Body of pancreas (tissue), 4 donors: Measurements from ENCODE around the gene KLHL13. TPM values are rescaled to one million over a fixed set of nuclear protein-coding genes. Genes with fewer than 3 reads are reported as not detected.

ENCODE experiments used
- ATAC-seq: fragments of 150-250 bp; one replicate; pipeline ENCODE4 v1.9.1; 2016
- DNase-seq, 4 donors: peaks; one replicate each; pipeline ENCODE4 v3.0.0-alpha.2; 2019
- H3K27ac ChIP-seq, 4 donors: fragments of 200-600 bp; sonication (generic); 1 replicate in 3 of 4; 2 replicates in 1 of 4; pipeline versions ENCODE4 v1.5.1 to v1.6.1; 2016 to 2019; ENCODE audit warnings: mild to moderate bottlenecking in 1 of 4, mixed read lengths in 1 of 4, moderate library complexity in 1 of 4
- H3K27me3 ChIP-seq, 2 donors: fragments of 200-600 bp; sonication (generic); one replicate each; pipeline ENCODE4 v1.6.0; 2016; ENCODE audit warnings: mild to moderate bottlenecking in 1 of 2
- H3K36me3 ChIP-seq, 2 donors: fragments of 200-600 bp; sonication (generic); replicated peaks in 1 of 2; 2 replicates each; pipeline ENCODE4 v1.5.1; 2016; ENCODE audit warnings: low read depth in 2 of 2; ENCODE audit not compliant: insufficient read depth in 1 of 2
- H3K4me1 ChIP-seq: fragments of 200-600 bp; sonication (generic); one replicate; pipeline ENCODE4 v1.6.0; 2016
- H3K4me3 ChIP-seq, 2 donors: fragments of 200-600 bp; sonication (generic); 1 replicate in 1 of 2; 2 replicates in 1 of 2; pipeline ENCODE4 v1.5.1; 2016 to 2019
- H3K9me3 ChIP-seq, 3 donors: fragments of 200-600 bp; sonication (generic); 1 replicate in 2 of 3; 2 replicates in 1 of 3; pipeline ENCODE4 v1.5.1; 2016
- POLR2A ChIP-seq, 3 donors: fragments of 450-650 bp; IDR thresholded peaks; one replicate each; pipeline ENCODE4 v1.6.1; 2016; ENCODE audit warnings: antibody characterized with exemption in 3 of 3, mild to moderate bottlenecking in 2 of 3
- WGBS, 2 donors: methylation state at CpG; one replicate each; pipeline ENCODE4 v1.1.5; 2017; 5-methylcytosine and 5-hydroxymethylcytosine counted together
- intact Hi-C: fragments of 100-400 bp; cut with DNase I; formaldehyde crosslinking; loops from one replicate; pipeline ENCODE4 v1.15.1; 2023
- total RNA-seq, 2 donors: library from RNA; depleted of rRNA; stranded (reverse); fragments of >200 nt; gene quantifications; one replicate each; pipeline ENCODE4 v1.1.0, GENCODE V29; 2016
- TF ChIP-seq, protein P1 (sequence below), 7 experiments: fragments of 450-650 bp in 4 of 7; fragments of 200-600 bp in 3 of 7; sonication (generic) in 3 of 7; IDR thresholded peaks; one replicate each; pipeline ENCODE4 v1.5.1; 2016 to 2019; ENCODE audit warnings: antibody characterized with exemption in 7 of 7

The KLHL13 gene
- total RNA-seq, 2 donors from 2014 or later, result 3.0 to 3.4 TPM

GRCh38 chrX:118062817-118063615 lies 53.6 kb downstream of the KLHL13 start:
- DNase-seq (no peak), ATAC-seq (no peak)
- H3K4me1 ChIP-seq, result no peaks in the 10 kb centered on the region
- H3K4me3 ChIP-seq, result no peak overlapping the region
- no peak overlapping the region for H3K27ac ChIP-seq
- no peaks in the 10 kb centered on the region for H3K9me3 ChIP-seq
- H3K36me3 ChIP-seq, result no peaks in the 10 kb centered on the region
- intact Hi-C loops, result no loop called here
- H3K27me3 ChIP-seq, result no peaks in the 10 kb centered on the region
- WGBS, 2 donors, result 72 to 78% methylated on average over 3 of the region's 3 CpGs
- TF ChIP-seq POLR2A (IDR thresholded peaks at IDR 0.05), result no peak
- TF ChIP-seq, protein P1, sequence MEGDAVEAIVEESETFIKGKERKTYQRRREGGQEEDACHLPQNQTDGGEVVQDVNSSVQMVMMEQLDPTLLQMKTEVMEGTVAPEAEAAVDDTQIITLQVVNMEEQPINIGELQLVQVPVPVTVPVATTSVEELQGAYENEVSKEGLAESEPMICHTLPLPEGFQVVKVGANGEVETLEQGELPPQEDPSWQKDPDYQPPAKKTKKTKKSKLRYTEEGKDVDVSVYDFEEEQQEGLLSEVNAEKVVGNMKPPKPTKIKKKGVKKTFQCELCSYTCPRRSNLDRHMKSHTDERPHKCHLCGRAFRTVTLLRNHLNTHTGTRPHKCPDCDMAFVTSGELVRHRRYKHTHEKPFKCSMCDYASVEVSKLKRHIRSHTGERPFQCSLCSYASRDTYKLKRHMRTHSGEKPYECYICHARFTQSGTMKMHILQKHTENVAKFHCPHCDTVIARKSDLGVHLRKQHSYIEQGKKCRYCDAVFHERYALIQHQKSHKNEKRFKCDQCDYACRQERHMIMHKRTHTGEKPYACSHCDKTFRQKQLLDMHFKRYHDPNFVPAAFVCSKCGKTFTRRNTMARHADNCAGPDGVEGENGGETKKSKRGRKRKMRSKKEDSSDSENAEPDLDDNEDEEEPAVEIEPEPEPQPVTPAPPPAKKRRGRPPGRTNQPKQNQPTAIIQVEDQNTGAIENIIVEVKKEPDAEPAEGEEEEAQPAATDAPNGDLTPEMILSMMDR (IDR thresholded peaks at IDR 0.05), result no peak

GRCh38 chrX:118062048-118062789 lies 54.4 kb downstream of the KLHL13 start:
- Histone ChIP-seq H3K9me3 (no peaks in the 10 kb centered on the region), H3K27me3 (no peaks in the 10 kb centered on the region), H3K36me3 (no peaks in the 10 kb centered on the region), H3K27ac (no peak overlapping the region), H3K4me1 (no peaks in the 10 kb centered on the region), H3K4me3 (no peak overlapping the region)
- no peak for TF ChIP-seq POLR2A (IDR thresholded peaks at IDR 0.05)
- TF ChIP-seq, protein P1 (IDR thresholded peaks at IDR 0.05), result no peak
- ATAC-seq (no peak), DNase-seq (no peak)
- WGBS, 2 donors, result 73 to 74% methylated on average over 4 of the region's 4 CpGs
- intact Hi-C loops, result no loop called here

- Histone ChIP-seq H3K4me1 (no peaks in the 10 kb centered on the region), H3K27me3 (no peaks in the 10 kb centered on the region), H3K27ac (no peak overlapping the region), H3K4me3 (no peak overlapping the region), H3K9me3 (no peaks in the 10 kb centered on the region), H3K36me3 (no peaks in the 10 kb centered on the region)
- intact Hi-C loops, result no loop called here
- ATAC-seq, result no peak
- no peak for DNase-seq
- 97 to 100% methylated on average over 2 of the region's 2 CpGs for WGBS, 2 donors
- TF ChIP-seq POLR2A (IDR thresholded peaks at IDR 0.05), result no peak
- TF ChIP-seq, protein P1 (IDR thresholded peaks at IDR 0.05), result no peak
Measured at GRCh38 chrX:118058924-118059323, 57.7 kb downstream of the KLHL13 start.

- WGBS, 2 donors, result 35 to 40% methylated on average over 2 of the region's 2 CpGs
- H3K9me3 ChIP-seq, result no peaks in the 10 kb centered on the region
Measured at GRCh38 chrX:118056870-118057269, 59.7 kb downstream of the KLHL13 start.

More at GRCh38 chrX:118056870-118057269, 59.7 kb downstream of the KLHL13 start:
- Histone ChIP-seq H3K27ac (no peak overlapping the region), H3K27me3 (no peaks in the 10 kb centered on the region), H3K36me3 (no peaks in the 10 kb centered on the region), H3K4me3 (no peak overlapping the region), H3K4me1 (no peaks in the 10 kb centered on the region)
- TF ChIP-seq, protein P1 (IDR thresholded peaks at IDR 0.05), result no peak
- no peak for TF ChIP-seq POLR2A (IDR thresholded peaks at IDR 0.05)
- no peak for ATAC-seq
- no peak for DNase-seq
- intact Hi-C loops, result no loop called here
